NCI-H2171 (cell line): ENCODE data around the gene NDST4.

Experiments used
- DNase-seq: peaks from one replicate; lab custom pipeline; 2025; lab: John Stamatoyannopoulos, UW

The NDST4 gene

GRCh38 chr4:114785570-114785969 lies 327.9 kb downstream of the NDST4 start:
- DNase-seq: no peak

GRCh38 chr4:114783215-114783595 lies 330.2 kb downstream of the NDST4 start:
- DNase-seq: no peak

- DNase-seq: no peak
These were observed 330.8 kb downstream of the NDST4 start for GRCh38 chr4:114782415-114783214.

- DNase-seq: peak; percentile 23
These were observed 333.2 kb downstream of the NDST4 start for GRCh38 chr4:114780205-114780604.
